ENCODE data around the gene USPL1.
A peak's percentile ranks its signal among the peaks of the same experiment; 100 is the strongest.

Gene USPL1

DNA sequence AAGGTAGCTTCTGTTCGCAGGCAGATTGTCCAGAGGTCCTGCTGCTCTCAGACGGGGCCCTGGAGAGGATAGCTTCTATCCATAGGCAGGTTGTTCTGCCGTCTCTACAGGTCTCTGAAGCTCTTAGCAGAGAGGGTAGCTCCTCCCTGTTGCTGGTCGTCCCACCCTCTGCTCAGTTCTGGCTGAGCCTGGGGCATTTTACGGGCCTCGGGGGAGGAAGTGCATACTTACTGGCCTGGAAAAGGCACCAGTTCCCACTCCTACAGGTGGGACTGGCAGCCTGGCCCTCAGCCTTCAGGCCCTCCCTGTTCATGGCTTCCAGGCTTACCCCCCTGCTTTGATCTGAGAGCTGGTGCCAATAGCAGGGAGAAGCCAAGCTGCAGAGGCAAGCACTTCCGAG lies 42.3 kb downstream of the USPL1 start:
- DNase-seq (ENCODE audit: low spot score): no peak

DNA sequence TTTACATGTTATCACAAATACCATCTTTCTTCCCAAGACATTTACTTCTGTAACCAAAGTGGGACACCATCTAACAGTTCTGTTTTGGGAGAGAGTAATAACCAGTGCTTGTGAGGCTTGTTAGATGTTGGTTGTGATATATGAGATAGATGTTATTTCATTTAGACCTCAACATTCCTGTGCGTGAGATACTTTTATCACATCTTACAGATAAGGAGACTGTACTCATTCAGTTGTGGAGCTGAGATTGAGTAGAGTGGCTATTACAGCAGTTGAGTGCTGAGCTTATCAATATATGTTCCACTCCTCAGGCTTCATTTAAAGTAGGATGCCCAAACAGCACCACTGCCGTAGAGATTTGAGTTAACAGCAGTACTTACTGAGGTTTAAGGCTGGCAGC lies 43.1 kb downstream of the USPL1 start:
- no peak for DNase-seq (ENCODE audit: low spot score)

DNA sequence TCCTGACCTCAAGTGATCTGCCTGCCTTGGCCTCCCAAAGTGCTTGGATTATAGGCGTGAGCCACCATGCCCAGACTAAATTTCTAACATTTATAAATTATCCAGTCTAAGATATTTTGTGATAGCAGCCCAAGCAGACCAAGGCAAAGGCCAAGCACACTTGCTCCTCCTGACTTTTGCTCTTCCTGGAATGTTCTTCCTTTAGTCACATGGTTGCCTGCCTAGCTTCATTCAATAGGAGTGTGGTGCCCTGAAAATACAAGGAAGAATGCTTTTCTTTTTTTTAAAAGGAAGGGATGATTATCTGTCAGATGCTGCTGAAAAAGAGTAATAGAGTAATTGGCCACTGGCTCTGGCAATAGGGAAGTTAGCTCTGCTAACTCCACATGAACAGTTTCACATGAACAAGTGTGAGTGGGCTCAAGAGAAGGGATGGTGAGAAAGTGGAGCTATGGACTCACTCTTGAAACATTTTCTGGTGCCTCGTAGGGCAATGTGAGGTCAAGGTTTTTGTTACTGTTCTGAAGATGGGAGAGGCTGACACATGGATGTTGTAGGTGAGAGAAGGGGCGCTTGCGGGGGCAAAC lies 47.1 kb downstream of the USPL1 start:
- DNase-seq (ENCODE audit: low spot score): no peak

DNA sequence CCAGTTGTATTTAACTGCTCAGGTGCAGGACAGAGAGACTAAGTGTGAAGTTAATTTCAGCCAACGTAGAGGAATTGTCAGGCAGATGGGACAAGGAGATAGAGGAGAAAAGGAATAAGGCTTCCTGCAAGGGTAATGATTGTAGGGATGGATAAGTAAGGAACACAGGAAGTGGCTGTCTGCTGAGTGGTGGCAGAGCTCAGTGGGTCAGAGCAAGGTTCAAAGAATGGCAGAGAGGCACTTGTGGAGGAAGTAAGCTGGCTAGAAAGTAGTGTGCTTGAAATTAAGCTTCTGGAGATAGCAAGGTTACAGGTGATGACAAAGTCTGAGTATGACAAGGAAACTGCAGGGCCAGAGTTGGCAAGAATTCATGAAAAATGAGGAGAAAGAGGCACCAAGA lies 47.9 kb downstream of the USPL1 start:
- no peak for DNase-seq (ENCODE audit: low spot score)

DNA sequence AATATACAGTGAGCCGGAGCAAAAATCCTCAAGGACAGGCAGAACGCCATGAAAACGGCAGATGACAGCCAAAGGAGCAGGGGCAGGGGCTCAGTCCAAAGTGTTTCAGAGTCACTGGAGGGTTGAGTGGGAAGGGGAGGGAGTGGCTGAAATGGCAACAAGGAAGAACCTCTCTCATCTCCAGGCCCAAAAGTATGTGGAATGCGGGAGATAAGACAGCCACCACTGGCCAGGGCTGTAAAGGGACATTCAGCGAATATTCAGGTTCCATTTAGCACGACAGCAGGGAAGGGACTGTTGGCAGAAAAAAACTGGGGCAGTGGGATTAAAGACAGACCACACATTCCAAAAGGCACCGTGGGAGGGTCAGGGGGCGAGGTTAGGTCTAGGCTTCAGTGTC lies 48.4 kb downstream of the USPL1 start:
- DNase-seq (ENCODE audit: low spot score): no peak

DNA sequence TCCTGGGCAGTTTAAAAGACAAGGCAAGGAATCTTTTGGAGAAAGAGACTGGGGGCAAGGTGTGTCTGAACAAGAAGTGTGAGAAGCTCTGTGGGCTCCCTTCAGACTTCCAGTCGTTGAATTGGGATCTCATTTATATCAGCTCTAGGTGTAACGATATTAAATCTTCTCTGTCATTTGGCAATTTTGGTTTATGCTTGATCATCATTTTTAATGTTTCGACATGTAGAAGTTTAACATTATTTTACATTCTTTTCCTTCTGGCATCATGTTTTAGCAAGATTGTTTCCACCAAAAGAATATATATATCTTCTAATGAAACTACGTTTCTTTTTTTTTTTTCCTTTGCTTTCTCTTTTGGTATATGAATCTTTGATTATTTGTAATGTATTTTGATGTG lies 49.3 kb downstream of the USPL1 start:
- no peak for DNase-seq (ENCODE audit: low spot score)

DNA sequence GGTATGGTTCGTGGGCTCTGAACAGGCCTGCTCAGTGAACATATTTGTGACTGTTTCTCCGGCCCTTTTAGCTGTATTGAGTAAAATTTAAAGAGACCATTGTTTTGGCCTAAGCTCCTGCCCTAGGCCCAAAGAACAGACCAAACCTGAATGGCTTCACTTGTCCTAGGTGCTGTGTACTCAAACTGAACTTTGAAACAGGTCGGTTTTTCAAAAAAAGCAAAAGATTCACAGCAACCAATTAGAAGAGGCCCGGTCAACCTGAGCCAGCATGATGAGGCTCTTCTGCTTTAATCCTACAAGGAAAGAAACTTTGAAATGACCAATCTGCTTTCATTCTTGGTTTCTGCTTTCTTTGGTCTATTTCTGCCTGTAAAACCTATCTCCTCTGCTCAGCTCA lies 50.6 kb downstream of the USPL1 start:
- no peak for DNase-seq (ENCODE audit: low spot score)

DNA sequence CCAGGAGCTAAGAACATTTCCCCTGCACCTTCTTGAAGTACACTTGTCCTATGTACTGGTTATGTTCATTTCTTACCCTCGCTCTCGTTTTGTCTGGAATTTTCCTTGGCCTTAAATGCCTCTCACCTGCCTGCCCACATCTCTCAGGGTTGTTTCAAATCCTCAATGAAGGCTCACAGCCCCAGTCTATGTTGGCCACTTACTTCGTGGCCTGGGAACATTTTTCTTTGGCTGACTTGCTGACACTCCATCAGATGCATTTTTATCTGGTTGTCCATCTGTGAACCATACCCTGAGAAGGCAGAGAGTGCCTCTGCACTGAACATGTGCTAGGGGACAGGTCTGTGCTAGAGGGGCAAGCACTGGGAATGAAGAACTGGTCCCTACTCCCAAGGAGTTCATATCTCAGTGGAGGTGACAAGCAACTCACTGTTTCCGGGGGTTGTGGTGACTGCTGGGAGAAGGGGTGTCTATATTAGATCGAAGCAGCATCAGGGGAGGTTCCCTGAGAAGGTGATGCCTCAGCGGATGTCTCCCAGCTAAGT lies 53.6 kb downstream of the USPL1 start:
- no peak for DNase-seq (ENCODE audit: low spot score)

DNA sequence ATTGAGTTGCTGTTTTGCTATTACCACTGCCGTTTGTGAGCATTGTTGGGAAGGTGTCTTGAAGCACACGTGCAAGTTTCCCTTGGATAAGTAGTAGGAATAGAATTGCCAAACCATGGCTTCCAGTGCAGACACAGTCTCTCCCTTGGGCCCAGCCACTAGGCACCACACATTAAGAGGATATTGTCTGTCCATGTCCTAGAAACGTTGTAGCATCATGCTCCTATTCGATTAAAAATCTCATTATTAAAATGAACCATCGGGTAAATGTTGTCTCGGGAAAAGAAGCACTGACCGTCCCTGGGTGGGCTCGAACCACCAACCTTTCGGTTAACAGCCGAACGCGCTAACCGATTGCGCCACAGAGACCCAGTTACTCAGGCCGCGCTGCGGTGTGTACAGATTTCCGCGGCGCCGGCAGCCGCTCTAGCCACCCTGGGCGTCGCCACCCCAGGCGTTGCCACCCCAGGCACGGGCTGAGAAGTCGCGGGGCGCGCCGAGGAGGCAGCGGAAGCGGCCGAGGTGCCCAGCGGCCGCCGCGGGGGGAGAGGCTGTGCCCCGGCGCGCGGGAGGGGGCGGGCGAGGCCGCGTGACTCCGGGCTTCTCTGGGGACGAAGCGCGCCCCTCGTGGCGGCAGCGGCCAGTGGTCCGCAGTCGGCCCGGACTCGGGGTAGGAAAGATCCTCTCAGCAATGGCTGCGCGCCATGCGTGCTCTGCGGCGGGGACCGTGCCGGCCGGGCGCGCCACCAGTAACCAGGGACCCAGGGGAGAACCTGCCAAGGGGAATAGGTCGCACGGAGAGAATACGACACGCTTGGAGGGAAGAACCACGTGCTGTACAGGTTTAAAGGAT lies 56.2 kb downstream of the USPL1 start:
- peak; percentile 68 for DNase-seq (ENCODE audit: low spot score)

DNA sequence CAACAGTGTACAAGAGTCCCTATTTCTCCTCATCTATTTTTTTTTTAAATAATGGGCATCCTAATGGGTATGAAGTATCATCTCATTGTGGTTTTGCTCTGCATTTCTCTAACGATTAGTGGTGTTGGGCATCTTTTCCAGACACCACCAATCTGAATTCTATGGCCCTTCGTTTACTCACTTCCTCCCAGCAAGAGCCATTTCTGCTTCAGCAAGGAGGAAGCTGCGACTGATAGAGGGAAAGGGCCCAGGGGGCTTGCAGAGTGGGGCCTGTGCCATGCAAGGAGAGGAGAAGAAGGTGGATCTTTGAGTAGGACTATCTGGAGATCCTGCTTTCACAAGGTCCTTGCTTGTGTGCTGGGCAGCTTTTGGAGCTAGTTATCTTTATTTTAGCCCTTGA lies 58.0 kb downstream of the USPL1 start:
- DNase-seq (ENCODE audit: low spot score): no peak

DNA sequence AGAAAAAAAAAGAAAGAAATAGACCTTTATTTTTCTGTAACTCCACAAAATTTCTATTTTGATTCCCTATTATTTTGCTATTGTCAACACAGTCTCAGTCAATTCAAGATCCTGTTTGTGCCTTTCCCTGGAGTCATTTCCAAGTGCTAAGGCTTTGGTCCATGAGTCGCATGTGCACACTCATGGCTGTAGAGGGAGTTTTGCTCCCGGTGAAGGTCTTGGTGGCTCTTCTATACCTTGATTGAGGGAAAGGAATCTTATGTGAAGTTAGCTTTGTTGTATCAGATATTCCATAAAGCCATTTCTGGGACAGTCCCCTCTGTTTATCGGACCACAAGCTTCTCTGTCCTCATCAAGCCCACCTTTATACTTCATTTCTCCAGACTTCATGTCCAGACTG lies 59.0 kb downstream of the USPL1 start:
- DNase-seq (ENCODE audit: low spot score): no peak

DNA sequence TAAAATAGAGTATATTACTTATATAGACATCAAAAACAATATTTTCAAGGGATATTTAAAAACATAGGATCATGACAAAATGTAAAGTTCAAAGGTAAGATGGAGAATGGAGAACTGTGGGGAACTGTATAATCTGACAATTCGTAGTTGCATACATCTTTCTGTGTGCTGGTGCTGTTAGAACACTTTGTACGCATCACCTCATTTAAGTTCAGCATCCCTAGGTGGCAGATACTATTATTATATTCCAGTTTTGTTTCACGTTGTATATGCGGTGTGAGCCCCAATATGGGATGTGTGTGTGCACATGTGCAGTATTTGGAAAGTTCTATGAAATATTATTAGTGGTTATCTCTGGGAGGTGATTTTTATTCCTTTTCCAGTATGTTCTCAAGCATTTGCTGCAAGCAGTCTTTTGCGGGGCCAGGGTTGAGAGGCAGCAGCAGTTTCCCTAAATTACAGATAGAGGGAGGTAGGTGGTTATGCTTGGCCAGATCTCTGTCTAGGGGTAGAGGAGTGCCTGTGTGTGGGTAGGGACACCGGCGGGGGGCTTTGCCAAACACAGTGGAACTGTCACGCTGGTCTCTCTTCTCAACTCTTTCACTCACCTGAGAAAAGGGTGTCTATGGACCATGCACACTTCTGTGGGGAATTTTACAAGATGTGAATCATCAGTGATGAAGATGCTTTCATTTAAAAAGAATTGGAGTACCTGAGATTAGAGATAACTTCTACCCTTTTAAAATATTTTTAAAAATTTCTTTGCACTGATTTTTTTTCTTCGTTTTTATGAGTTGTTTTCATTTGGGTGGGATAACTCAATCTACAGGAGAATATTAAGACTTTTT lies 62.0 kb downstream of the USPL1 start:
- DNase-seq (ENCODE audit: low spot score): no peak

DNA sequence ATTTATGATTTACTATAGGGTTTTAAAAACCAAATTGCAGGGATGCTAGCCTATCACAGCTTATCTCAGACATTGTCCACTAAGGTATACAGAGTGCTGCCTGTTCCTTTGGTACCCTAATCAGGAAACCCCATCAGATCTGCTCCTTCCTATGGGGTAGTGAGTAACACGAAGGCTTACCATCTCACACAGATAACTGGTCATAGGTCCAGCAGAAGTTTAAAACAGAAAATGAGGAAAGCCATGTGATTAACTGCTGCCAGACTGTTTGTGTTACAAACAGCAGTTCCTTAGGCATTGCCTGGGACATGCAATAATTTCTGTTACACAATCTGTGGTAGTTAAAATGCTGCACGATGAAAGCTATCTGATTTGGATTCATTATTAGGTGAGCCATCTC lies 64.1 kb downstream of the USPL1 start:
- DNase-seq (ENCODE audit: low spot score): no peak

DNA sequence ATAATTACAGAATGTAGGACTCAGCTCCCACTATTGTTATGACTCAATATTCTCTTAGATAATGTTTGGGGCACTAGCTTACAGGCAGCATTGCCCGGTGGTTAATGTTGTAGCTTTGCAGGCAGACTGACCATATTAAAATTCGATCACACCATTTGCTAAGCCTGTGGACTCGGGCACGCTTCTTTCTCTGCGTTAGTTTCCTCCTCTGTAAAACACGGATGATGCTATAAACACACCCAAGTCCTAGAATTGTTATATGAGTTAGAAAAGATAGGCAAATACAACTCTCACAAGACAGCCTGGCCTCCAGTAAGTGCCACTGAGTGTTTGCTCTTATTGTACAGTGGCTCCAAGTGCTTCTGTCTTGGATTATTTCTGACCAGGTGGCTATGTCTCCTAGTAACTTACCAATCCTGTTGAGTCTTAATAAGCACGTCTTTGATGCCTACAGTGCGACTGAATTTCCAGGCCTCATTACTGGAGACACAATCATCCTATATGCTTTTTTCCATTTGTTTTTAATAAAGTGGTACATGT lies 67.7 kb downstream of the USPL1 start:
- no peak for DNase-seq (ENCODE audit: low spot score)

DNA sequence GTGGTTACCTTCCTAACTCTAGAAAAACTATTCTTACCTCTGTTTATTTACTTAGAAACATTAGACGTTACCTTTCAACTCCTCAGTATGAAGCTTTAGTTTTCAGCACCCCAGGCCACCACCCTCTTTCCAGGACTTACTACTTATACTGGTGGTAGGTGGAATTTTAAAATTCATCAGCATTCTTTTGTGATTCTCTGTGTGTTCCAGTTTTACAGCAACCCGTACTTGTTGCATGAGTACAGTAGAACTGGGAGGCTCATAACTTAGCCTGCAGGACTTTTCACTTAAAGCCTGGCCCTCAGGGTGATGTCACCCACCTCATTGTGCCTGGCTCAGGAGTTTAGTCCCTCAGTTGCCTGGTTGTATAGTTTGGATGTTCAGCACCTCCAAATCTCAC lies 68.3 kb downstream of the USPL1 start:
- DNase-seq (ENCODE audit: low spot score): no peak

DNA sequence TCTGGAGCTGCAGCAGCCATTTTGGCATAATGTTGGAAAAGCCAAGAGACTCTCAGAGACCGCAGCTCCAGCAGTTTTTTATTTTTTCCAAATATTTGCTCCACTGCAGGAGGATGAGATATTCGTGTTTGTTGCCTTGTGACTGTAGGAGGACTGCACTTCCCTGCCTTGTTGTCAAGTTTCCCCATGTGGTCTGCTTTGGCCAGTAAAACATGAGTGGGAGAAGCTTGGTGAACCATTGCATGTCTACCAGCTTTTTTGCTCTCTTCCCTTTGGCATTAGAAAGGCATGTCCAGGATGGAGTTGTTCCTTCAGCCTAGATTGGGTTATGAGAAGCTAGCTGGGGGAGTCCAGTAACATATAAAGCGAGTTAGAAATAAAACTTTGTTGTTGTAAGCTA lies 69.9 kb downstream of the USPL1 start:
- no peak for DNase-seq (ENCODE audit: low spot score)

DNA sequence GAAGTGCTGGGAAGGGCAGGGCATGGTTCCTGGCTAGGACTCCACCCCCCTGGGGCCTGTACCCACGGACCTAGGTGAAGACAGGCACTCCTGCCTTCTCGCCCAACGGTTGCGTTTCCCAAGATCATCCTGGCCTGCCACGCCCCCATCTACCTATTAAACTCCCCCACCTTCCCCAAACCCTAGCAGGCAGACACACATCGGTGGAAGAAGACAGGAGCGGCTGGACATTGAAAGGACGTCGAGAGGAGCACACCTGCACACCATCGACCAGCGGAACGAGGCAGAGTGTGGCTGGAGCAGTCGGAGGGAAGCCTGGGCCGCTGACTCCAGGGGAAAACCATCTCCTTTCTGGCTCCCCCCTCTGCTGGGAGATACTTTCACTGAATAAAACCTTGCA lies 72.0 kb downstream of the USPL1 start:
- DNase-seq (ENCODE audit: low spot score): no peak

DNA sequence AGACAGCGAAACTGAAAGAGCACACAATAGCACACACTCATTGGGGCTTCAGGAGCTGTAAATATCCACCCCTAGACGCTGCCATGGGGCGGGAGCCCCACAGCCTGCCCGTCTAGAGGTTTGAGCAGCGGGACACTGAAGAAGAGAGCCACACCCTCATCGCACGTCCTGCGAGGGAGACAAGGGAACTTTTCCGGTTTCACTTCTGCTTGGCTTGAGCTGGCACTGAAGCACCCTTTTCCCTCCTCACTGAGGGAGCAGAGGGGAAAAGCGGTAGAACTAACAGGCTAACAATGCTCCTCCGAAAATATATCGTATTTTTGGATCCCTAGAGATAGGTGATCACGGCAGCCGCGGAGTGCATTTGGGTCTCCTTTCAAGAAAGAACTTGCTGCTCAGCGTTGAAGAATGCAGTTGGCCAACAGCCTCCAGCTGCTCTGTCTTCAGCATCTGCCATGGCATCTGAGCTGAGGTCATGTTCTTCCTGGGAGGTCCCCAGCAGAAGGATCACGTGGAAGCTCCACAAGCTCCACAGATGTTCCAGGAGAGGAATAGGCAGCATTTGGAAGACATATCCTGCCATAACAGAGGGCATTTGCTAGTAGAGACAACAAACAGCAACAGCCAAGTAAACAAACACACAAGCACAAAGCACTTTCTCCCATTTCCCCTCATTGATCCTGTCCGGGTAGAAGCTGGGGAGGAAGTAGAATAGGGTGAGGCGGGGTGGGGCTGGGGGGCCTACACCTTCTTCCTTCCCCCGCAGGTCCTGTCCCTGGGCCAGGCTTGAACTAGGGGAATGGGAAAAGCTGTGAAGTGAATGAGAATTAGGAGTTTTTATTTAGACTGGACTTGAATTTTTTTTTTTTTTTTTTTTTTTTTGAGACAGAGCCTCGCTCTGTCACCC lies 72.8 kb downstream of the USPL1 start:
- no peak for DNase-seq (ENCODE audit: low spot score)

DNA sequence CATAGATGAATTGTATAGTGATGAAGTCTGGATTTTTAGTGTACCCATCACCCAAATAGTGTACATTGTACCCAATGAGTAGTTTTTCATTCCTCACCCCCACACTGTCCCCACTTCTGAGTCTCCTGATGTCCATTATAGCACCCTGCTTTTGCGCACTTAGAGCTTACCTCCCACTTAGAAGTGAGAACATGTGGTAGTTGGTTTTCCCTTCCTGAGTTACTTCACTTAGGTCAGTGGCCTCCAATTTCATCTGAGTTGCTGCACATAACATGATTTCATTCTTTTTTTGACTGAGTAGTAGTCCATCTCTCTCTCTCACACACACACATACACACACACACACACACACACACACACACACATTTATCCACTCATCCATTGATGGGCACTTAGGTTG lies 74.4 kb downstream of the USPL1 start:
- no peak for DNase-seq (ENCODE audit: low spot score)

DNA sequence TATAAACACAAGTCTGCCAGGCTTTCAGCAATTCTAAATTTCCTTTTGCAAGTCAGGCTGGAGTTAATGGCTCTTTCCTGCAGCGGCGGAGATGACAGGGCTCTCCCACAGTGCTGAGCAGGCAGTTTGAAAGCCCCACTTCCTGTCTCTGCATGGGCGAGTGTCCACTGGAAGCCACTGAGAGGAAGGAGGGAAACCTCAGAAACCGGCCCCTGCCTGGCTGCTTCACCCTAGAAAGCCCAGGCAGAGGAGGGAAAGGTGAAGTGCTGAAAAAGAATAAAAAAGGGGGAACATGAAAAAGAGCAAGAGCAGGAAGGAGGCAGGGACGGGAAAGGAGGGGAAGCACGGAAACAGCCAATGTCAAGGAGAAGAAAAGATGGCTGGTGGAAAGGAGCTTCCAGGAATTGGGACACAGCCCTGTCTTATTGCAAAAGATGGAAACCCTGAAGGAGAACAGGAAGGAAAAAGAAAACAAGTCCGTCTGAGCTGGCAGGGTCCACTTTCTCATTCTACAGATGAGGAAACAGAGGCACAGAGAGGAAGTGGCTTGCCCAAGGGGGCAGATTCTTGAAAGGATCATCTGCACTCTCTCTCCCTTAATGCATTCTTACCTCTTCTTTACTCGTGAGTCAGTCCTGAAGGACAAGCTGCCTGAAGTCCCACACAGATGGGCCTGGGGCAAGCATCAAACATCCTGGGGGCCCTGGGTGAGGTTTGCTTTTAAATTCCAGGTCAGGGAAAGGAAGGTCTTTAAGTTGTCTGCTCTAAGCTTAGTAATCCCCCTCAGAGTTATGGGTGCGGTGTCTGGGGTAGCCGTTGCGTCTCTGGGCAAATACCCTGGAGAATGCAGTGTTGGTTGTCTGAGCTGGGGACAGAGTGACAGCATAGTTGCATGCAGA lies 78.8 kb downstream of the USPL1 start:
- no peak for DNase-seq (ENCODE audit: low spot score)

All from HuH-7.5 (cell line).